OCI-LY1 (cell line): ENCODE measurements around the gene USP22.

Experiments used
- EZH2 ChIP-seq: fragments of 200-600 bp; sonication (generic), shearing (Covaris generic); IDR thresholded peaks from 2 replicates; pipeline ENCODE4 v1.8.0; 2017; ENCODE audit warnings: borderline replicate concordance, mixed run types, mild to moderate bottlenecking, antibody characterized with exemption, low read length, moderate library complexity, mixed read lengths
- TF ChIP-seq, protein P1 (sequence below): fragments of 200-600 bp; sonication (generic), shearing (Covaris generic); IDR thresholded peaks from 2 replicates; pipeline ENCODE4 v1.5.1; 2017; ENCODE audit warnings: mild to moderate bottlenecking, antibody characterized with exemption, low read length, moderate library complexity, mixed read lengths

DNA sequence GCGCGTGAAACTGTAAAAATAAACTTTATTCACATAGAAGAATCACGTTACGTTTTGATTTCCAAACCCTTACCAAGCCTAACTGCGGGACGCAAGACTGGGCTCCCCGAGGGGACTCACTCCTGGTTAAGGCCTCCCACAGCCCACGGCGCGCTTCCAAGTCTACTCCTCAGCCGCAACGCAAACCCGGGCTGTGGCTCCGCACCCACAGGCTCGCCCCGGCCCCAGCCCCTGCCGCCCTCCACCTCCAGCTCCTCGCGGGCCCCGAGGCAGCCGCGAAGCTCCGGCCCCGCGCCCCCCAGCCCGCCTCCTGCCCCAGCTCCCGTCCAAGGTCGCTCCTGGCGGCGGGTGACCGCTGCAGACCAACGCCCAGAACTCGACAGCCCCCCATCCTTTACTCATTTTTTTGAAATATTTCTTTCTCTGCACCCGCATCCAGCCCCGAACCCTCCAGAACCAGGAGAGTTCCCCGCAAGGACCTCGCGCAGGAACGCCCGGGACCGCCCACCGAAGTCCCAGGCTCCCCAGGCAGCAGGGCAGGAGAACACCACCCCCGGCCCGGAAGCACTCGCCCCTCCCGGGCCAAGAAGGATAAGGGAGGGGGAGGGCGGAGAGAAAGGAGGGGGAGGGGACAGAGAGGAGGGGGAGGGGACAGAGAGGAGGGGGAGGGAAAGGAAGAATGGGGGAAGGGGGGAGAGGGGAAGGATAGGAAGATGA lies 912 bp downstream of the USP22 start:
- TF ChIP-seq, protein P1, sequence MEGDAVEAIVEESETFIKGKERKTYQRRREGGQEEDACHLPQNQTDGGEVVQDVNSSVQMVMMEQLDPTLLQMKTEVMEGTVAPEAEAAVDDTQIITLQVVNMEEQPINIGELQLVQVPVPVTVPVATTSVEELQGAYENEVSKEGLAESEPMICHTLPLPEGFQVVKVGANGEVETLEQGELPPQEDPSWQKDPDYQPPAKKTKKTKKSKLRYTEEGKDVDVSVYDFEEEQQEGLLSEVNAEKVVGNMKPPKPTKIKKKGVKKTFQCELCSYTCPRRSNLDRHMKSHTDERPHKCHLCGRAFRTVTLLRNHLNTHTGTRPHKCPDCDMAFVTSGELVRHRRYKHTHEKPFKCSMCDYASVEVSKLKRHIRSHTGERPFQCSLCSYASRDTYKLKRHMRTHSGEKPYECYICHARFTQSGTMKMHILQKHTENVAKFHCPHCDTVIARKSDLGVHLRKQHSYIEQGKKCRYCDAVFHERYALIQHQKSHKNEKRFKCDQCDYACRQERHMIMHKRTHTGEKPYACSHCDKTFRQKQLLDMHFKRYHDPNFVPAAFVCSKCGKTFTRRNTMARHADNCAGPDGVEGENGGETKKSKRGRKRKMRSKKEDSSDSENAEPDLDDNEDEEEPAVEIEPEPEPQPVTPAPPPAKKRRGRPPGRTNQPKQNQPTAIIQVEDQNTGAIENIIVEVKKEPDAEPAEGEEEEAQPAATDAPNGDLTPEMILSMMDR = no peak
- TF ChIP-seq EZH2 = no peak
